Activated gamma-delta T cell (primary cell): ENCODE data around the gene PHRF1.

ENCODE experiments used
- DNase-seq: peaks from one replicate; lab custom pipeline; 2025; lab: John Stamatoyannopoulos, UW

Gene PHRF1

DNA sequence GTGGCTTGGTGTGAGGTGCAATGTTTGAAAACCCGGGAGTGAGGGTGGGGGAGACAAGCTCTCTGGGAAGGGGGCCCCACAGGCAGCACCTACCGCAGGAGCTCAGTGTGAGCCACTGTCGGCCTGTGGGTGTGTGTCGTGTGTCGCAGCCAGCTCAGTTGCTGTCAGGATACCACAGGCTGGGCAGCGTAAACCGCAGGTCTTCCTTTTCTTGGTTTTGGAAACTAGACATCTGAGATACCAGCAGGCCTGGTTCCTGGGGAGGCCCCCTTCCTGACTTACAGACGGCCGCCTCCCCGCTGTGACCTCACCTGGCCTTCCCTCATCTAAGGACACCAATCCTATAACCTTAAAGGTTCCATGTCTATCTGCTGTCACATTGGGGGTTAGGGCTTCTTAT, 20.1 kb downstream of the PHRF1 start:
- no peak for DNase-seq

DNA sequence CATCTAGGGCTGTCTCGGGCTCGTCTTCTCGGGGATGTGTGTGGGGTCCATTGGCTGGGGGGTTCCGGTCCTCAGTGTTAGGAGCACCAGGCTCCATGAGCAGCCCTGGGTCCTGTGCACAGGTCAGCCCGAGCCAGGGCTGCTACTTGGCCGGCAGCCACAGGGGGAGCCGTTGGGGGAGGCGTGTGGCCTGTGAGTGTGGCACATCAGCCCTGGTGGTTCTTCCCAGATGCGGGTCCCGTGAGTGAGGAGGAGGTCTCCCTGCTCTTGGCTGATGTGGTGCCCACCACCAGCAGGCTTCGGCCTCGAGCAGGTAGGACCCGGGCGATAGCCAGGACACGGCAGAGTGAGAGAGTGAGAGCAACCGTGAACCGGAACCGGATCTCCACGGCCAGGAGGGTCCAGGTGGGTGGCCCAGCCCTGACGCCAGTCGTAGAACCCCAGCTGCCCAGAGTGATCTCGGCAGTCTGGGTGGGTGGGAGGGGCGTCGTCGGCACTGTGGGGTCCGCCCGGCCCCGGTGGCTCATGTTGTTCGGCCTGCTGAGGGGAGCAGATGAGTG, 21.0 kb downstream of the PHRF1 start:
- DNase-seq: no peak

DNA sequence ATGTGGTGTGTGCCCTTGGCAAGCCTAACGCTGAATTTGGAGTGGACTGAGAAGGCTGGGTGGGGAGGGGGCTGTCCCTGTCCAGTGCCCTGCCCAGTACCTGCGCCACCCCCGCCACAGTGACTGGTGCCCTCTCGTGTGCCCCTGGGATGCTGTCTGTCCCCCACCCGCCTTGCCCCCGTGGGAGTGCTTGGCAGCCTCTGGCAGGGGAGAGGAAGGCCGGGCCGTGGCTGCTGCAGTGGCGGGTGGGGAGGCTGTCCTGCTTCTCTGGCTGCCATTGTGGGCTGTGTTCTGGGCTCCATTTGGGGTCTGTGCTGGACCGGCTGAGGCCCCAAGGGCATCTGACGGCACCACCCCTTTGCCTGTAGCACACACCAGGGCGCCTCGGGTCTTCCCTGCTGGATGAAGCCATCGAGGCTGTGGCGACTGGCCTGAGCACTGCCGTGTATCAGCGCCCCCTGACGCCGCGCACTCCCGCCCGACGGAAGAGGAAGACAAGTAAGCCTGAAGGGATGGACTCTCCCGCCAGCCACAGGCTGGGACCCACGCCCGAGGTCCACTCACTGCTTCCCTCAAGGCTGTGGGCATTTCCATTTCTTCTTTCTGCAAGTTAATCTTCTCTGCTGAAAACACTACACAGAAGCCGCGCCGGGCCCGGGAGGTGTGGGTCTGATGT, 21.9 kb downstream of the PHRF1 start:
- DNase-seq: no peak

DNA sequence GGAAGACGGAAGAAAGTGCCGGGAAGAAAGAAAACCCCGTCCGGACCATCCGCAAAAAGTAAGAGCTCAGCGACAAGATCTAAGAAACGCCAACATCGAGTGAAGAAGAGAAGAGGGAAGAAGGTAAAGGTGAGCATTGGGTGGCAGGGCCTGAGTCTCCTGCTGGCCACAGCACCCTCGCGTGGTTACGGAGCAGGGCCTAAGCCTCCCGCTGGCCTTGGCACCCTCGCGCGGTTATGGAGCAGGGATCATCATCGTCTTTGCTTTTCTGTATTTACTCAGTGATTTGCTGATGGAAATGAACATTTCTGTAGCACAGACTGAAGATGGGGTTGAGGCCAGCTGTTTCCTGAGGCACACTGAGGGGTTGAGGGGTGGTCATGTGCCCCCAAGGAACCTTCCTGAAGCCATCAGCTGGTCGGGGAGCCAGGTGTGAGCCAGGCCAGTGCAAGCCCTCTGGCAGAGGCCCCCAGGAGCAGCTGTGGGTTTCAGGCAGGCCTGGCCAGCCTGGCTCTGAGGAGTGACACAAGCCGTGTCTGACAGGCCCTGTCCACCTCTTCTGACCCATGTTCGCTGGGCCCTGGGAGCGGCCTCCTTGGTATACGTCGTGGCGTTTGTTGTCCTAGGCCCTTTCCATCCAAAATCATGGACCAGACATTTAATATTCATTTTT, 25.4 kb downstream of the PHRF1 start:
- DNase-seq: no peak

DNA sequence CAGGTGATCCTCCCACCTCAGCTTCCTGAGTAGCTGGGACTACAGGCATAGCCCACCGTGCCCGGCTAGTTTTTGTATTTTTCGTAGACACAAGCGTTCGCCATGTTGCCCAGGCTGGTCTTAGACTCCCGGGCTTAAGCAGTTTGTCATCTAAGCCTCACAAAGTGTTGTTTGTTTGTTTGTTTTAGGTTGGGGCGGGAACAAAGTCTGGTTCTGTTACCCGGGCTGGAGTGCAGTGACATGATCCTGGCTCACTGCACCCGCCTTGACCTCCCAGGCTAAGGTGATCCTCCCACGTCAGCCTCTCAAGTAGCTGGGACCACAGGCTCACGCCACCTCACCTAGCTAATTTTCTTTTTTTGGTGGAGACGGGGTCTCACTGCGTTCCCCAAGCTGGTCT, 26.9 kb downstream of the PHRF1 start:
- no peak for DNase-seq

DNA sequence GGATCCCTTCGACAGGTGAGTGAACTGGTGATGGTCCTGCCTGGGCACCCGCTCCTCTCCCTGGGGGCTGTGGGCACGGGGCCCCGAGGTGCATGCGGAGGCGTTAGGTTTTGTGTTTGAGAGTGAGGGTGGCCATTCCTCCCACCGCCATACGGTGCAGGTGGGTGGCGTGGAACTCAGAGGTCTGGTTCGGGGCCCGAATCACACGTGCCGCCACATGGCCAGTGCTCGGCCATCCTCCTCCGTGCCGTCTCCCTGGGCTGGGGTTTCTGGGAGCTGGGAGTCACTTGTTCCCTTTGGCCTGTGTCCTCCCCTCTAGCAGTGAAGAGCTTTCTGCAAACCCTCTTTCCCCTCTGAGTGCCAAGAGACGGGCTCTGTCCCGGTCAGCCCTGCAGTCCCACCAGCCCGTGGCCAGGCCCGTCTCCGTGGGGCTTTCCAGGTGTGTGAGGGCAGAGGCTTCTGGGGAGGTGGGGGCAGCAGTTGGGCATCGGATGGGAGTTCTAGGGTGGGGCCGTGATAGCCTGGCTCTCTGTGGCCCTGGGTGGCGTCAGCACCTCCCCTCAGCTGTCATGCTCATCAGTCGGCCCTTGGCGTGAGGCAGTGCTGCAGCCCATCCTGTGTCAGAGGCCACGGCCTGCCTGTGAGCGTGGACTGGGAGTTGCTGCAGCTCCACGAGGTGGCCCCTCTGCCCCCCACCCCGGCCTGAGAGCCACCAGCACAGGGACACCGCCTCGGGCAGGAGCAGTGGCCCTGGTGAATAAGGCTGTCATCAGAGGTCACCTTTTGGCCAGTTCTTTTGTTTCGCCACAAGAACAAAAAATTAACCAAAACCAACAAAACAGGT, 29.2 kb downstream of the PHRF1 start:
- DNase-seq: no peak

DNA sequence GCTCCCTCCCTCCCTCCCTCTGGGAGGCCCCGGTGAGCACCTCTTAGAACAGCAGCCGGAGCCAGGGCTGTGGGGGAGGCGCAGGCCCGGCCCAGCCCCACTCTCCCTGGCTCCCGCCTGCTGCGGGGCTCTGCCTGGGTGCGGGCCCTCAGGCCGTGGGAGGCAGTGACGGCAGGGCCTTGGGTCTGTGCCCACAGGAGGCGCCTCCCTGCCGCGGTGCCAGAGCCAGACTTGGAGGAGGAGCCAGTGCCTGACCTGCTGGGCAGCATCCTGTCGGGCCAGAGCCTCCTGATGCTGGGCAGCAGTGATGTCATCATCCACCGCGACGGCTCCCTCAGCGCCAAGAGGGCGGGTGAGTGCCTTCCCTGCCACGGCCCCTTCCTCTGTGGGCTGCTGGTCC, 30.0 kb downstream of the PHRF1 start:
- no peak for DNase-seq

DNA sequence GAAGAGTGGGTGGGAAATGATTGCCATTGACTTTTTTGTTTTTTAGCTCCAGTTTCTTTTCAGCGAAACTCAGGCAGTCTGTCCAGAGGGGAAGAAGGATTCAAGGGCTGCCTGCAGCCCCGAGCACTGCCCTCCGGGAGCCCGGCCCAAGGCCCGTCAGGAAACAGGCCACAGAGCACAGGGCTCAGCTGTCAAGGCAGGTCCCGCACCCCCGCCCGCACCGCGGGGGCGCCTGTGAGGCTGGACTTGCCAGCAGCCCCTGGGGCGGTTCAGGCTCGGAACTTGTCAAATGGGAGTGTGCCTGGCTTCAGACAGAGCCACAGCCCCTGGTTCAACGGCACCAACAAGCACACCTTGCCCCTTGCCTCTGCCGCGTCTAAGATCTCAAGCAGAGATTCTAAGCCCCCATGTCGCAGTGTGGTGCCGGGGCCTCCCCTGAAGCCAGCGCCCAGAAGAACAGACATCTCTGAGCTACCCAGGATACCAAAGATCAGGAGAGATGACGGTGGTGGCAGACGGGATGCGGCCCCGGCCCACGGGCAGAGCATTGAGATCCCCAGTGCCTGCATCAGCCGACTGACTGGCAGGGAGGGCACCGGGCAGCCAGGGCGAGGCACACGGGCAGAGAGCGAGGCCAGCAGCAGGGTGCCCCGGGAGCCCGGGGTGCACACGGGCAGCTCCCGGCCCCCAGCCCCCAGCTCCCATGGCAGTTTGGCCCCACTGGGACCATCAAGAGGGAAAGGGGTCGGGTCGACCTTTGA, 30.9 kb downstream of the PHRF1 start:
- DNase-seq: no peak

DNA sequence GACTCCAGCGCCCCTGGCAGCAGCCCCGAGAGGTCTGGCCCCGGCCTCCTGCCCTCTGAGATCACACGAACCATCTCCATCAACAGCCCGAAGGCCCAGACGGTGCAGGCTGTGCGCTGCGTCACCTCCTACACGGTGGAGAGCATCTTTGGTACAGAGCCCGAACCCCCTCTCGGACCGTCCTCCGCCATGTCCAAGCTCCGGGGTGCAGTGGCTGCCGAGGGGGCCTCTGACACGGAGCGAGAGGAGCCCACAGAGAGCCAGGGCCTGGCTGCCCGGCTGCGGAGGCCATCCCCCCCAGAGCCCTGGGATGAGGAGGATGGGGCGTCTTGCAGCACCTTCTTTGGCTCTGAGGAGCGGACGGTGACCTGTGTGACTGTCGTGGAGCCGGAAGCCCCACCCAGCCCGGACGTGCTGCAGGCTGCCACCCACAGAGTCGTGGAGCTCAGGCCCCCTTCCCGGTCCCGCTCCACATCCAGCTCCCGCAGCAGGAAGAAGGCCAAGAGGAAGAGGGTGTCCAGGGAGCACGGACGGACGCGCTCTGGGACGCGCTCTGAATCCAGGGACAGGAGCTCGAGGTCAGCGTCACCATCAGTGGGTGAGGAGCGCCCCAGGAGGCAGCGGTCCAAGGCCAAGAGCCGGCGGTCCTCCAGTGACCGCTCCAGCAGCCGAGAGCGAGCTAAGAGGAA, 31.8 kb downstream of the PHRF1 start:
- DNase-seq: no peak

DNA sequence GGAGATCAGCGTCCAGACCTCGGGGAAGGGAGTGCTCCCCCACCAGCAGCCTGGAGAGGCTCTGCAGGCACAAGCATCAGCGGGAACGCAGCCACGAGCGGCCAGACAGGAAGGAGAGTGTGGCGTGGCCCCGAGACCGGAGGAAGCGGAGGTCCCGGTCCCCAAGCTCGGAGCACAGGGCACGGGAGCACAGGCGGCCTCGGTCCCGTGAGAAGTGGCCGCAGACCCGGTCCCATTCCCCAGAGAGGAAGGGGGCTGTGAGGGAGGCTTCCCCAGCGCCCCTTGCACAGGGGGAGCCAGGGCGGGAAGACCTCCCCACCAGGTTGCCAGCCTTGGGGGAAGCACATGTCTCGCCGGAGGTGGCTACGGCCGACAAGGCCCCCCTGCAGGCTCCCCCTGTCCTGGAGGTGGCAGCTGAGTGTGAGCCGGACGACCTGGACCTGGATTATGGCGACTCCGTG, 32.6 kb downstream of the PHRF1 start:
- DNase-seq: no peak

DNA sequence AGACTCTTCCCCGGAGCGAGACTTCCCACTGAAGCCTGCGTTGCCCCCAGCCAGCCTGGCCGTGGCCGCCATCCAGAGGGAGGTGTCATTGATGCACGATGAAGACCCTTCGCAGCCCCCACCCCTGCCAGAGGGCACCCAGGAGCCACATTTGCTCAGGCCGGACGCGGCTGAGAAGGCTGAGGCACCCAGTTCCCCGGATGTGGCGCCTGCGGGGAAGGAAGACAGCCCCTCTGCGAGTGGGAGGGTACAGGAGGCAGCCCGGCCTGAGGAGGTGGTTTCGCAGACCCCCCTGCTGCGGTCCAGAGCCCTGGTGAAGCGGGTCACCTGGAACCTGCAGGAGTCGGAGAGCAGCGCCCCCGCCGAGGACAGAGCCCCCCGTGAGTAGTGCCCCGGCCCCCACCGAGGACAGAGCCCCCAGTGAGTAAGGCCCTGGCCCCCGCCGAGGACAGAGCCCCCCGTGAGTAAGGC, 33.1 kb downstream of the PHRF1 start:
- DNase-seq: no peak

DNA sequence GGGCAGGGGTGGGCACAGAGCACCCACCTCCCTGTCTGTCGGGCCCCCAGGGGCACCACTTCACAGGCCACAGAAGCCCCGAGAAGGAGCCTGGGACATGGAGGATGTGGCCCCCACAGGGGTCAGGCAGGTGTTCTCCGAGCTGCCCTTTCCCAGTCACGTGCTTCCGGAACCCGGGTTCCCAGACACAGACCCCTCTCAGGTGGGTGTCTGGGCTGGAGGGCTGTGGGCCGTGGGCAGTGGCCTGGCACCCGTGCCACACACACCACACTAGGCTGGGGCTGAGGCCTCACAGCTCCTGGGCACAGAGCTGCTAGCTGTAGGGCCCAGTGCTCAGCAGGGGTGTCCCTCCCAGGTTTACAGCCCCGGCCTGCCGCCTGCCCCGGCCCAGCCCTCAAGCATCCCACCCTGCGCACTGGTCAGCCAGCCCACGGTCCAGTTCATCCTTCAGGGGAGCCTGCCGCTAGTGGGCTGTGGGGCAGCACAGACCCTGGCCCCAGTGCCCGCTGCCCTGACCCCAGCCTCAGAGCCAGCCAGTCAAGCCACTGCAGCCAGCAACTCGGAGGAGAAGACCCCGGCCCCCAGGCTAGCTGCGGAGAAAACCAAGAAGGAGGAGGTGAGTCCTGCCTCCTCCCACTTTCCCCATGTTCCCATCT, 34.0 kb downstream of the PHRF1 start:
- no peak for DNase-seq

DNA sequence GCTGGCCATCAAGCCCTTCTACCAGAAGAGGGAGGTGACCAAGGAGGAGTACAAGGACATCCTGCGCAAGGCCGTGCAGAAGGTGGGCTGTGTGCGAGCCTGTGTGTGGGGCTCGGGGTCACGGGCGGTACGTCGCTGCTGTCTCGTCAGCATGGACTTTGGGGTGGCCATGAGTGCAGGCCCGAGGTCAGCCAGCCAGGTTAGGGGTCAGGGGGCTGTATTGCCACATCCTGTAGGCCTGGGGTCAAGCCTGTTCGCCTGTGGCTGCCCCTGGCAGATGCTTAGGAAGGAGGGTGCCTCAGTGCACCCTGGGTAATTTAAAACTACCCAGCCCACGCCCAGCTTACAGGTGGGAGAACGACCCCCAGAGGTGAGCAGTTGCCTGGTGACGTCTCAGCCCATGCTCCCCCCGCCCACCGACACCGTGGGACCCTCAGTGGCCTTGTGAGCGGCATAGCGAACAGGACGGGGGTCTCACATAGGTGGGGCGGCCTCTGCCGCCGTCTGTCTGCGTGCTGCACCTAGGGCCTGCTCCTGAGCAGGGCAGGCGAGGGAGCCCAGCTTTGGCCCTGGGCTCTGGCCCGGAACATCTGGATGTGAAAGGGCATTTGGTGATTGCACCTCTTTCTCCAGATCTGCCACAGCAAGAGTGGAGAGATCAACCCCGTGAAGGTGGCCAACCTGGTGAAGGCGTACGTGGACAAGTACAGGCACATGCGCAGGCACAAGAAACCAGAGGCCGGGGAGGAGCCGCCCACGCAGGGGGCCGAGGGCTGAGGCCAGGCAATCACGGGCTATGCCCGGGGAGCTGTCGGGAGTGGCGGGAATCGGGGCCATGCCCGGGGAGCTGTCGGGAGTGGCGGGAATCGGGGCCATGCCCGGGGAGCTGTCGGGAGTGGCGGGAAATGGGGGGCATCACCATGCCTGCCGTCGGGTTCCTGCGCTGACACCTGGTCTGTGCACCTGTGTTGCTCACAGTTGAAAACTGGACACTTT, 35.0 kb downstream of the PHRF1 start:
- no peak for DNase-seq

DNA sequence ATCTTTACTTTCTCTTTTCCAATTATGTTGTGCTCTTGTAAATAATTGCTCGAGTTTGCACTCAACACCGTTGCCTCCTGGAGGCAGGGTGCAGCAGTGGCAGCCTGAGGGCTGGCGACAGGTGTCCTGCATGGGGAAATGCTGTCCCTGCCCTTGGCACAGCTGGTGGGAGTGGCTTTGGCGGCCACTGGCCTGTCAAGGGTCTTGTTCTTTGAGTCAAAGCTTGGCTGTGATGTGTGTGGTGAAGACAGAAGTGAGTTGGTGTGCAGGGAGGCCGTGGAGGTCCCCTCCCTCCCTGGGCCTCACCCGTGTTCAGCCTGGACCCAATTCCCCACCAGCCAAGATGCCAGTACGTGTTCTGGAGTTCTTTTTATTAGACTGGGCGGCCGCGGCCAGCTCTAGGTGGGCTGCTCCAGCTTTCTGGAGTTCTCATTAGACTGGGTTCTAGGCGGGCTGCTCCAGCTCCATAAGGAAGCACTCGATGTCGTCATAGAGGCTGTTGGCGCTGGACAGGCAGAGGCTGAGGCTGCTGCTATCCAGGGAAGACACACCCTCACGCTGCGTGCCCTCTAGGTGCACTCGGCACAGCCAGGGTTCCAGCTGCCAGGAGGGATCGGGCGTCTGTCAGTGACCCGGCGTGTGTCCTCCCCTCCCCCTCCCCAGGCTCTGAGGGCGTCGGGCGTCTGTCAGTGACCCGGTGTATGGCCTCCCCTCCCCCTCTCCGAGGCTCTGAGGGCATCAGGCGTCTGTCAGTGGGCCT, 36.1 kb downstream of the PHRF1 start:
- DNase-seq: no peak

DNA sequence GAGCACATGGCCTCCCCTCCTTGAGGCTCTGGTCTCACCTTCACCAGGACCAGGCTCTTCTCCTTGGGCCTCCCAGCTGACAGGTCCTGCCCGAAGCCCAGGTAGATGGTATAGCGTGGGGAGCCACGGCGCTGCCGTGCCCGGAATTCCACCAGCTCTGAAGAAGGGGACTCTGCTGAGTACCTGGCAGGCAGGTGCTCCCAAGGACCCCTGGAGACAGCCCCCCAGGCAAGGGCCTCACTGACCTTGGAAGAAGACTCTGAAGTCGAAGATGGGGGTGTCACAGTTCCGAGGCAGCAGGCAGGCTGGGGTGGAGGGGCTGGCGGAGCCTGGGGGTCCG, 36.7 kb downstream of the PHRF1 start:
- no peak for DNase-seq

DNA sequence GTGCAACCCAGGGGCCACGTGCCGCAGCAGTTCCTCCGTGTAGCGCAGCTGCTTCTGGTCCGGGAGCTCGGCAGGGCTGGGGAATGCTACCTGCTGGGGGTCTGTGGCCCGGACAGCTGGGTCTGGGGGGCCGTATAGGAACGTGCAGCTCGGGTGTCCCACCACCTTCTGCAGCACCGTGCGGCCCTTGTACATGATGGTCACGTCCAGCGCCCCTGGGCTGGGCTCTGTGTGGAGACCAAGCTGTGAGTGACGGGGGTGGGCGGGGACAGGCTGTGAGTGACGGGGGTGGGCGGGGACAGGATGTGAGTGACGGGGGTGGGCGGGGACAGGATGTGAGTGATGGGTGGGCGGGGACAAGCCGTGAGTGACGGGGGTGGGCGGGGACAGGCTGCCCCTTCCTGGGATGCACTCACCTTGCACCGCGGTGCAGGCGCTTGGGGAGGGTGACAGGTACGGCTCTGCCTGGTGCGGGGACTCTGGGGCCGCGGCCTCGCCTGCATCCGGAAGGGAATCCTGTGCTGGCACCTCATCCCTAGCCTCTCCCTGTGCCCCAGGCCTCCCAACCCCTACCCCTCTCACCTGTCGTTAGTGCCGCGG, 37.2 kb downstream of the PHRF1 start:
- DNase-seq: peak; percentile 59

DNA sequence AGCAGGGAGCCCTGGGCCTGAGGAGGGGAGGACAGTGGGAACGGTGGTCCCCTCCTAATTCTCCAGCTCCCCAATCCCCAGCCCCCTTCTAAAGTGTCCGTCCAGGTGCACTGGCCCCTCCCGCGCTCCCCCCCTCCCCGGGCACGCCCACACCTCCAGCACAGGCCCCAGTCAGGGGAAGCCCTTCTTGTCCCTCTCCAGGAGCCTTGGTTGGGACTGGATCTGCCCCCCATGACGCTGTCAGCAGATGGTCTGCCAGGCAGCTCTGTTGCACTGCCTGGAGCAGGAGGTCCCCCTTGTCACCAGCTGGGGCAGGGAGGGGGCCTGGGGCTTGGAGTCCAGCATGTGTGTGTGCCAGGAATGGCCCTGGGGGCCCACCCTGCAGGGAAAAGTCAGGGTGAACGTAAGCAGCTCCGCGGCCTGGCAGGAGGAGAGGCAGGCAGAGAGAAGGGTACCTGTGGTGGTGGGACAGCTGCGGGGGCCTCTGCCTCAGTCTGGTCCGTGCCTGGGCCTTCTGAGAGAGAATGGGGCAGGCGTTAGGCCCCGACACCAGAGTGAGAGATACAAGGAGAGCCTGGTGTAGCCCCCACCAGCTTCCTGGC, 37.9 kb downstream of the PHRF1 start:
- DNase-seq: no peak
